Transverse colon (tissue), 4 donors: ENCODE measurements around the gene HBG2.

Experiments used
- CTCF ChIP-seq, 5 experiments: fragments of 200-600 bp in 3 of 5; fragments of 450-650 bp in 2 of 5; sonication (generic) in 3 of 5; IDR thresholded peaks; 1 replicate in 2 of 5; 2 replicates in 3 of 5; pipeline ENCODE4 v1.5.1; 2016 to 2017; ENCODE audit warnings: antibody characterized with exemption in 5 of 5, inconsistent platforms in 3 of 5, mild to moderate bottlenecking in 2 of 5, moderate library complexity in 1 of 5
- EP300 ChIP-seq: sonication (generic); formaldehyde crosslinking; IDR thresholded peaks from one replicate; pipeline ENCODE4 v1.6.1; 2017; ENCODE audit warnings: antibody characterized with exemption, low read depth
- POLR2A ChIP-seq: fragments of 450-650 bp; IDR thresholded peaks from one replicate; pipeline ENCODE4 v1.6.1; 2016; ENCODE audit warnings: antibody characterized with exemption, mild to moderate bottlenecking, moderate library complexity
- POLR2AphosphoS5 ChIP-seq, 3 donors: sonication (generic); formaldehyde crosslinking; IDR thresholded peaks; one replicate each; pipeline ENCODE4 v1.6.1; 2016; ENCODE audit warnings: antibody characterized with exemption in 3 of 3

- no peak for TF ChIP-seq CTCF (IDR thresholded peaks at IDR 0.05)
- TF ChIP-seq POLR2A, result no peak
- no peak for TF ChIP-seq EP300
- no peak for TF ChIP-seq POLR2AphosphoS5 (IDR thresholded peaks at IDR 0.05)
Observed at GRCh38 chr11:5288108-5288905, 33.7 kb upstream of the HBG2 start.
